ENCODE measurements around the gene ROBO1.
"Not testable (repeated sequence)": the region's sequence is repeated elsewhere in the genome, so short reads cannot be mapped to it uniquely, and the experiment has no call there.

The ROBO1 gene

GRCh38 chr3:78764634-78765033 lies 1003.2 kb downstream of the ROBO1 start:
- TF ChIP-seq CTCF (conservative IDR thresholded peaks at IDR 0.05; ENCODE audit: low read depth, low read length) = no peak
- DNase-seq (ENCODE audit: low read depth) = no peak
- H3K4me3 ChIP-seq (ENCODE audit: low read depth, low read length) = no peak overlapping the region

DNA sequence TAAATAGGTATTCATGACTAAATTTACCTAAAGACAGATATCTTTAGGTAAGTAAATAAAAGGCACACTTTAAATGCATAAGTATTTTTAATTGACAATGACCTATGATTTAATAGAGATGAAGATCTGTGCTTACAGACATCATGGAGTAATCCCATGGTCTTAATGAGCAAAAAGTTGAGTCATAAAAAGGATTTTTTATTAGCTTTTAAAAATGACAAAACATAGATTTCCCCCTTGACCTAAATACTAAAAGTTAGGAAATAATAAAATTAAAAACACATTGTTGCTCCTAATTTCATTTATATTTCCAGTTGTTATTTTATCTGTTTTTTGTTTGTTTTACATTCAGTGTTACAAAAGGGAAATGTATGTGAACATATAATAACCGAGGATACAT lies 1005.7 kb downstream of the ROBO1 start:
- no peak for TF ChIP-seq CTCF (conservative IDR thresholded peaks at IDR 0.05; ENCODE audit: low read depth, low read length)
- no peak for DNase-seq (ENCODE audit: low read depth)

GRCh38 chr3:78761126-78761525 lies 1006.7 kb downstream of the ROBO1 start:
- no peak overlapping the region for H3K4me3 ChIP-seq (ENCODE audit: low read depth, low read length)
- no peak for TF ChIP-seq CTCF (conservative IDR thresholded peaks at IDR 0.05; ENCODE audit: low read depth, low read length)
- no peak for DNase-seq (ENCODE audit: low read depth)

More for the DNA sequence above, 1005.7 kb downstream of the ROBO1 start:
- H3K4me3 ChIP-seq (ENCODE audit: low read depth, low read length) = no peak overlapping the region

- DNase-seq (ENCODE audit: low read depth) = no peak
- H3K4me3 ChIP-seq (ENCODE audit: low read depth, low read length) = no peak overlapping the region
- no peak for TF ChIP-seq CTCF (conservative IDR thresholded peaks at IDR 0.05; ENCODE audit: low read depth, low read length)
Measured at GRCh38 chr3:78757731-78758130, 1010.1 kb downstream of the ROBO1 start.

DNA sequence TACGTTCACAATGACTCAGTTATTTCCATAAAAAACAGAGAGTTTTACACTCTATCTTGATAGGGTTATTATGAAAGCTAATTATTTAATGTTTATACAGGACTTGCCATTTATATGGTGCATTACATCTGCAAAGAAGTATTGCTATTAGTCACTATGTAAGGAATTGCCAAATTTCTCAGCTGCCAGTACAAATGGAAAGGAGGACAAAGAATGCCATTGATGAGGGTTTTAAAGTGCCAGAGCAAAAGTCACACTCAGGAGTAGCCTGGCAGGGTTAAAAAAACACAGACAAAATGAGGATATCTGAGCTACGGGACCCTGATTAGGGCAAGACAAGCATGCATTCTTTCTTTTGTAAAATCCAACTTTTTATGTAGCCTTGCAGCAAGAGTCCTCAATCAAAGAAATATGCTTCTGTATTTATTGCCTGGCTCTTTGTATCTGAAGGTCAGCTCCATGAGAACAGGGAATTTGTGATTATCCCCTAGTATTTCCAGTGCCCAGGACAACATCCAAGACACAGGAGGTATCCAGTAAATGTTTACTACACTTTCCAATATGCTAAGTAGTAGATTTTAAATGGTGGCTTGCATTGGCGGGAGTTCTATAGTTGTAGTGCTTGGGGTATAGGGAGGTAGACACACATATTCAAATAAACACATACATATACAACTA lies 1013.6 kb downstream of the ROBO1 start:
- peak; percentile 59 for DNase-seq (ENCODE audit: low read depth)
- TF ChIP-seq CTCF (conservative IDR thresholded peaks at IDR 0.05; ENCODE audit: low read depth, low read length) = no peak

DNA sequence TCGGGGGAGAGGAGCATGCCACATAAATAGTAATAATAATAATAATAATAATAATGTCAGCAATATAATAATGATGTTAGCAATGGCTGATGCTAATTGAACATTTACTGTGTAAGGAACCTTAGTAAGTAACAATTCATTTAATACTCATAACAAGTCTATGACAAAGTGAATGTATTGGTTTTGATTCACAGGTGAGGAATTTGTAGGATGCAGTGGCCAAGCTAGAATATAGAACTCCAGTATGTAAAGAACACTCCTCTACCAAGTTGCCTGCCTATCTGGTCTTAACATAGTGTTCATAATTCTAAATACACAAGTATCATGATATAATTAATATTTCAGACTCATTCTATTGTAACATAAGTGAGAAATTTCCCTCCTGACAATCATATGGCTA lies 1016.5 kb downstream of the ROBO1 start:
- no peak overlapping the region for H3K4me3 ChIP-seq (ENCODE audit: low read depth, low read length)
- DNase-seq (ENCODE audit: low read depth) = no peak
- no peak for TF ChIP-seq CTCF (conservative IDR thresholded peaks at IDR 0.05; ENCODE audit: low read depth, low read length)

More for the DNA sequence above, 1013.6 kb downstream of the ROBO1 start:
- H3K4me3 ChIP-seq (ENCODE audit: low read depth, low read length) = no peak overlapping the region

GRCh38 chr3:78750291-78750690 lies 1017.5 kb downstream of the ROBO1 start:
- H3K4me3 ChIP-seq (ENCODE audit: low read depth, low read length); DNase-seq (ENCODE audit: low read depth): not testable (repeated sequence)
